Esophagus squamous epithelium (tissue), 4 donors: ENCODE measurements around the gene KCND1.
"Not testable (repeated sequence)": the region's sequence is repeated elsewhere in the genome, so short reads cannot be mapped to it uniquely, and the experiment has no call there.

Experiments used
- POLR2A ChIP-seq, 4 donors: fragments of 450-650 bp; IDR thresholded peaks; one replicate each; pipeline ENCODE4 v1.6.1; 2017; ENCODE audit warnings: antibody characterized with exemption in 4 of 4, mild to moderate bottlenecking in 4 of 4, moderate library complexity in 3 of 4
- TF ChIP-seq, protein P1 (sequence below), 6 experiments: fragments of 450-650 bp in 4 of 6; fragments of 200-600 bp in 2 of 6; sonication (generic) in 2 of 6; IDR thresholded peaks; one replicate each; pipeline ENCODE4 v1.5.1; 2016 to 2019; ENCODE audit warnings: antibody characterized with exemption in 6 of 6, mild to moderate bottlenecking in 4 of 6, moderate library complexity in 4 of 6

DNA sequence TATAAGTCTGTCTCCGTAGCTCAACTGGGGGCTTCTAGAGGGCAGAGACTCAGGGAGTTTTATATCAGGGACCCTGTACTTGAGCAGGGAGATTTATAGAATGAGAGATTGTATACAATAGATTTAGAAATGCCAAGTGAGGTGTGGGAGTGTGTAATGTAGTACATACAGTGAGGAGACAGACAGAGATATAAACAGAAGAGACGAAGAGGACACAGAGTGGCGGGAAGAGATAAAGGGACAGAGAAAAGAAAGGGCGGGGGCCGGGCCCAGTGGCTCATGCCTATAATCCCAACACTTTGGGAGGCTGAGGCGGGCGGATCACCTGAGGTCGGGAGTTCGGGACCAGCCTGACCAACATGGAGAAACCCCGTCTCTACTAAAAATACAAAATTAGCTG lies 8.7 kb upstream of the KCND1 start:
- TF ChIP-seq, protein P1, sequence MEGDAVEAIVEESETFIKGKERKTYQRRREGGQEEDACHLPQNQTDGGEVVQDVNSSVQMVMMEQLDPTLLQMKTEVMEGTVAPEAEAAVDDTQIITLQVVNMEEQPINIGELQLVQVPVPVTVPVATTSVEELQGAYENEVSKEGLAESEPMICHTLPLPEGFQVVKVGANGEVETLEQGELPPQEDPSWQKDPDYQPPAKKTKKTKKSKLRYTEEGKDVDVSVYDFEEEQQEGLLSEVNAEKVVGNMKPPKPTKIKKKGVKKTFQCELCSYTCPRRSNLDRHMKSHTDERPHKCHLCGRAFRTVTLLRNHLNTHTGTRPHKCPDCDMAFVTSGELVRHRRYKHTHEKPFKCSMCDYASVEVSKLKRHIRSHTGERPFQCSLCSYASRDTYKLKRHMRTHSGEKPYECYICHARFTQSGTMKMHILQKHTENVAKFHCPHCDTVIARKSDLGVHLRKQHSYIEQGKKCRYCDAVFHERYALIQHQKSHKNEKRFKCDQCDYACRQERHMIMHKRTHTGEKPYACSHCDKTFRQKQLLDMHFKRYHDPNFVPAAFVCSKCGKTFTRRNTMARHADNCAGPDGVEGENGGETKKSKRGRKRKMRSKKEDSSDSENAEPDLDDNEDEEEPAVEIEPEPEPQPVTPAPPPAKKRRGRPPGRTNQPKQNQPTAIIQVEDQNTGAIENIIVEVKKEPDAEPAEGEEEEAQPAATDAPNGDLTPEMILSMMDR (IDR thresholded peaks at IDR 0.05), result not testable (repeated sequence)
- TF ChIP-seq POLR2A (IDR thresholded peaks at IDR 0.05), result not testable (repeated sequence)
